Measurements from ENCODE around the gene BUD23.

DNA sequence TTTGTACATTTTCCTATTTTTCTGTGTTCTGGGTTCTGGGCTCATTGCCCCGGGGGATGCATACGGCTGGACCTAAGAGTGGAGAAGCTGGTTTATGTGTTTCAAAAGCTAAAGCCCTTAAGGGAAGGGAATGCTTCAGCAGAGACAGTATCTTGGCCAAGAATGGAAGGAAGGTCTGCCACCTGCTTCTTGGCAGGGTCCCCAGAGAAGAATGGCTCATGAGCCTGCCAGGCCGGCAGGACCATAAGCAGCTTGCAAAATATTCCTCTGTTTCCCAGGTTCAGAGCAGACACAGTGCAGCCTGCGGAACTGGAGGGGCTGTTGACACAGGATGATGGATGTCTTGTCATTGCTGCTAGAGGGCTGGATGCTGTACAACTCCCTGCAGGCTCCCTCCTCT lies 63.0 kb downstream of the BUD23 start:
- TF ChIP-seq, protein P1, sequence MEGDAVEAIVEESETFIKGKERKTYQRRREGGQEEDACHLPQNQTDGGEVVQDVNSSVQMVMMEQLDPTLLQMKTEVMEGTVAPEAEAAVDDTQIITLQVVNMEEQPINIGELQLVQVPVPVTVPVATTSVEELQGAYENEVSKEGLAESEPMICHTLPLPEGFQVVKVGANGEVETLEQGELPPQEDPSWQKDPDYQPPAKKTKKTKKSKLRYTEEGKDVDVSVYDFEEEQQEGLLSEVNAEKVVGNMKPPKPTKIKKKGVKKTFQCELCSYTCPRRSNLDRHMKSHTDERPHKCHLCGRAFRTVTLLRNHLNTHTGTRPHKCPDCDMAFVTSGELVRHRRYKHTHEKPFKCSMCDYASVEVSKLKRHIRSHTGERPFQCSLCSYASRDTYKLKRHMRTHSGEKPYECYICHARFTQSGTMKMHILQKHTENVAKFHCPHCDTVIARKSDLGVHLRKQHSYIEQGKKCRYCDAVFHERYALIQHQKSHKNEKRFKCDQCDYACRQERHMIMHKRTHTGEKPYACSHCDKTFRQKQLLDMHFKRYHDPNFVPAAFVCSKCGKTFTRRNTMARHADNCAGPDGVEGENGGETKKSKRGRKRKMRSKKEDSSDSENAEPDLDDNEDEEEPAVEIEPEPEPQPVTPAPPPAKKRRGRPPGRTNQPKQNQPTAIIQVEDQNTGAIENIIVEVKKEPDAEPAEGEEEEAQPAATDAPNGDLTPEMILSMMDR (IDR thresholded peaks at IDR 0.05; ENCODE audit: borderline replicate concordance, extremely low read depth, low read length, poor library complexity, severe bottlenecking), result no peak
- no peak for TF ChIP-seq EZH2 (IDR thresholded peaks at IDR 0.05; ENCODE audit: borderline replicate concordance, low read depth, low read length, severe bottlenecking)

Measured in DND-41 (cell line).